Measurements from ENCODE around the gene ABCG2. TPM values are rescaled to one million over a fixed set of nuclear protein-coding genes. Genes with fewer than 3 reads are reported as not detected.

ABCG2 gene
- total and polyA plus RNA-seq, 3 experiments from 2014 or later, result 0.54 to 1.4 (median 0.89) TPM

DNA sequence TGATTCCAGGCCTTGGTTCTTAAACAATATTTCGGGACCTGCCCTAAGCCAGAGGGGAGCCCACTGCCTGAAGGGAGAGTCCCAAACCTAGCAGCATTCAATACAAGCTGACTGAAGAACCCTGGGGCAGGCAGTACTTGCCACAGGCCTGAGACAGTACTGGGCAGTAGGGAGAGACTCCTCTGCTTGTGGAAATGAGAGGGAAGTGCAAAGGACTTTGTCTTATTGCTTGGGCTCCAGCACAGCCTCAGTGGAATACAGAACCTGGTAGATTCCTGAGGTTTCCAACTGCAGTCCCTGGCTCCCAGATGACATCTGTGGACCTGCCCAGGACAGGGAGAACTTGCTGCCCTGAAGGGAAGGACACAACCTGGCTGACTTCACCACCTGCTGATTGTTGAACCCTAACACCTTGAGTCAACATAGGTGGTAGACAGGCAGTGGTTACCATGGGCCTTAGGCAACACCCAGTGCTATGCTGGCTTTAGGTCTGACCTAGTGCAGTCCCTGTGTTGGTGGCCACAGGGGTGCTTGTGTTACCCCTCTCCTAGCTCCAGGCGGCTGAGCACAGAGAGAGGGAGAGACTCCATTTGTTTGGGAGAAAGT is 20.3 kb upstream of the ABCG2 start:
- H3K4me3 Mint-ChIP-seq, result no peak overlapping the region
- H3K27me3 ChIP-seq (ENCODE audit: insufficient read depth, low read length, poor library complexity, severe bottlenecking), result no peaks in the 10 kb centered on the region
- H3K36me3 Mint-ChIP-seq, result peaks cover 0 to 20% (median 0%) of the 10 kb centered on the region in 3 donors
- no peak overlapping the region for H3K4me3 ChIP-seq (ENCODE audit: low read length)
- CTCF ChIA-PET, result interaction anchor here (1.0 kb wide), 1 partner anchor 11 kb away, joined by 3 read pairs; no protein-coding TSS in a partner anchor
- no peak for DNase-seq
- no peaks in the 10 kb centered on the region for H3K9me3 ChIP-seq (ENCODE audit: low read length)
- peaks cover 2 to 6% (median 4%) of the 10 kb centered on the region in 3 donors for H3K4me1 Mint-ChIP-seq
- peaks cover 3 to 9% (median 6%) of the 10 kb centered on the region in 5 donors for H3K9me3 Mint-ChIP-seq
- no peaks in the 10 kb centered on the region for H3K36me3 ChIP-seq (ENCODE audit: insufficient read depth, low read length)
- H3K27ac Mint-ChIP-seq, result no peak overlapping the region
- POLR2A ChIA-PET, result no interaction called here
- no peak overlapping the region for H3K27ac ChIP-seq (ENCODE audit: low read depth, low read length)
- H3K4me1 ChIP-seq (ENCODE audit: insufficient read depth, low read length), result no peaks in the 10 kb centered on the region
- peaks cover 11 to 29% of the 10 kb centered on the region in 2 donors for H3K27me3 Mint-ChIP-seq

DNA sequence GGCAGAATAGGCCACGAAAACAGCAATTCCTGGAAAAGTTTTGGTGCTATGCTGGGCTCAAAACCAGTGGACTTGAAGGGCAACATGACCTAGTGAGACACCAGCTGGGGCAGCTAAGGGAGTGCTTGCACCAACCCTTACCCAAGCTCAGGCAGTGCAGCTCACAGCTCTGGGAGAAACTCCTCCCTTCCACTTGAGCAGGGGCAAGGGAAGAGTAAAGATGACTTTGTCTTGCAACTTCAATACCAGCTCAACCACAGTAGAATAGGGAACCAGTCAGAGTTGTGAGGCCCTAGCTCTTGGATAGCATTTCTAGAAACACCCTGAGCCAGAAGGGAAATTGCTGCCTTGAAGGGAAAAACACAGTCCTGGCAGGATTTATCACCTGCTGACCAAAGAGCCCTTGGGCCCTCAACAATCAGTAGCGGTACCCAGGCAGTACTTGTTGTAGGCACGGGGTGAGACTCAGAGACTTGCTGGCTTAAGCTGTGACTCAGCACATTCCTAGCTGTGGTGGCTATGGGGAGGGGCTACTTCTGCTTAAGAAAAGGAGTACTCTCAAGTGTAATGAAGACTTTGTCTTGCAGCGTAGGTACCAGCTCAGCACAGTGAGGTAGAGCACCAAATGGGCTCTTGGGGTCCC is 19.7 kb upstream of the ABCG2 start:
- CTCF ChIA-PET, result interaction anchor here (1.0 kb wide), 1 partner anchor 10 kb away, joined by 3 read pairs; no protein-coding TSS in a partner anchor

DNA sequence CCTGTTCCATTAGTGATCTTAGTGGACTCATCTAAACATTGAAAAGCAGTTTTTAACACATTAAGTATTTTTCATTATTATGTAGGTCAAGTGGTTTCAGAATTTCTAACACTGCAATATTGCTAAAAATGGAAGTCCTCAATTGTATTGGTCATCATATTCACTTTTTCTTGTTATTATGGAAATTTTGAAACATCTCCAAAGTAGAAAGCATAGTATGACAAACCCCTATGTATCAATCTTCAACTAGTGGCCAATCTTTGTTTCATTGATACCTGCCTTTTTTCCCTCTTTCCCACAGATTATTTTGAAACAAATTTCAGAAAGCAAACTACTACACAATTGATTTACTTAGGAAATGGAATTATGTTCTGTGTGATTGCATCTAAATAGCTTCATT is 14.5 kb upstream of the ABCG2 start:
- DNase-seq, result no peak
- H3K4me3 ChIP-seq (ENCODE audit: low read length), result no peak overlapping the region
- no peaks in the 10 kb centered on the region for H3K9me3 ChIP-seq (ENCODE audit: low read length)
- H3K27ac ChIP-seq (ENCODE audit: low read depth, low read length), result no peak overlapping the region
- no peaks in the 10 kb centered on the region for H3K9me3 Mint-ChIP-seq
- POLR2A ChIA-PET, result no interaction called here
- CTCF ChIA-PET, result no interaction called here
- no peaks in the 10 kb centered on the region for H3K4me1 ChIP-seq (ENCODE audit: insufficient read depth, low read length)
- no peak overlapping the region for H3K4me3 Mint-ChIP-seq
- H3K4me1 Mint-ChIP-seq, result no peaks in the 10 kb centered on the region
- no peaks in the 10 kb centered on the region for H3K27me3 ChIP-seq (ENCODE audit: insufficient read depth, low read length, poor library complexity, severe bottlenecking)
- H3K36me3 ChIP-seq (ENCODE audit: insufficient read depth, low read length), result no peaks in the 10 kb centered on the region
- peaks cover 0 to 7% (median 0%) of the 10 kb centered on the region in 3 donors for H3K36me3 Mint-ChIP-seq
- no peak overlapping the region for H3K27ac Mint-ChIP-seq
- peaks cover 4 to 6% of the 10 kb centered on the region in 2 donors for H3K27me3 Mint-ChIP-seq

More for the DNA sequence above, 19.7 kb upstream of the ABCG2 start:
- Histone ChIP-seq H3K9me3 (ENCODE audit: low read length) (no peaks in the 10 kb centered on the region), H3K27me3 (ENCODE audit: insufficient read depth, low read length, poor library complexity, severe bottlenecking) (no peaks in the 10 kb centered on the region), H3K36me3 (ENCODE audit: insufficient read depth, low read length) (no peaks in the 10 kb centered on the region), H3K27ac (ENCODE audit: low read depth, low read length) (no peak overlapping the region), H3K4me3 (ENCODE audit: low read length) (no peak overlapping the region), H3K4me1 (ENCODE audit: insufficient read depth, low read length) (no peaks in the 10 kb centered on the region)
- peaks cover 0 to 22% (median 0%) of the 10 kb centered on the region in 3 donors for H3K36me3 Mint-ChIP-seq
- H3K4me1 Mint-ChIP-seq, result peaks cover under 1 to 6% (median 4%) of the 10 kb centered on the region in 3 donors
- no peak for DNase-seq
- POLR2A ChIA-PET, result no interaction called here
- no peak overlapping the region for H3K27ac Mint-ChIP-seq
- no peak overlapping the region for H3K4me3 Mint-ChIP-seq
- peaks cover 10 to 29% of the 10 kb centered on the region in 2 donors for H3K27me3 Mint-ChIP-seq
- H3K9me3 Mint-ChIP-seq, result peaks cover 3 to 9% (median 6%) of the 10 kb centered on the region in 5 donors

DNA sequence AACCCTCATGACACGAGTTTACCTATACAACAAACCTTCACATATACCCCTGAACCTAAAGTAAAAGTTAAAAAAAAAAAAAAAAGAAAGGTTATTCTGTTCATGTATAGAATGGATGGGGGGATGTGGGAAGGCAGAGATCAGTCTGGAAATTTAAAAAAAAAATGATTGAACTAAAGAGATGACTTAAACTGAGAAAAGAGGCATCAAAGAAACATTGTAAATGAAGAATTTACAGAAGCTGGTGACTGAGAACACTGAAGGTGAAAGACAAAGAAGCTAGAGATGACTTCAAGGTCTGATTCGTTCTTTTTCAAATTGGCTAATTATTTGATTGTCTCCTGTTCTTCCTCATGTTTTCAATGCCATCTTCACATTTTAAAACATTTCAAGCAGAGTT is 12.8 kb upstream of the ABCG2 start:
- Mint-ChIP-seq H3K36me3 (peaks cover 0 to 7% (median 0%) of the 10 kb centered on the region in 3 donors), H3K4me3 (no peak overlapping the region), H3K27me3 (peaks cover 0 to 3% of the 10 kb centered on the region in 2 donors), H3K27ac (peak overlapping the region in 1 of 8 donors; percentile 67), H3K4me1 (no peaks in the 10 kb centered on the region), H3K9me3 (no peaks in the 10 kb centered on the region)
- Histone ChIP-seq H3K4me1 (ENCODE audit: insufficient read depth, low read length) (no peaks in the 10 kb centered on the region), H3K36me3 (ENCODE audit: insufficient read depth, low read length) (no peaks in the 10 kb centered on the region), H3K27ac (ENCODE audit: low read depth, low read length) (no peak overlapping the region), H3K27me3 (ENCODE audit: insufficient read depth, low read length, poor library complexity, severe bottlenecking) (no peaks in the 10 kb centered on the region), H3K9me3 (ENCODE audit: low read length) (no peaks in the 10 kb centered on the region), H3K4me3 (ENCODE audit: low read length) (no peak overlapping the region)
- ChIA-PET CTCF (no interaction called here), POLR2A (no interaction called here)
- DNase-seq, result no peak

DNA sequence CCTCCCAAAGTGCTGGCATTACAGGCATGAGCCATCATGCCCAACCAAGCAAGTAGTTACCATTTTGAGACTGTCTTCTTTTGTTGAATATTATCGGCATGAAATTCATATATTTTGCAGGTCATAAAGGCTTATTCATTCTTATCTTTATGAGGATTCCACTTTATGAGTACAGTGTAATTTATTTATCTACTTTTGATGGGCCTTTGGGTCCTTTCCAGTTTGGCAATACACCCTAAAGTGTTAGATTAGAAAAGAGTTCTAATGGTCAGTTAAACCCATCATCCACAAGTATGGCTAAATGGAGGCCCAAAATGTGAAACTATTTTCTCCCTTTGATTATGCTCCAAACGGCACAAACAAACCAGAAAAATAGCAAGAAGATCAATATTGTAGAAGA is 10.9 kb upstream of the ABCG2 start:
- peaks cover 0 to 7% (median 0%) of the 10 kb centered on the region in 3 donors for H3K36me3 Mint-ChIP-seq
- H3K9me3 Mint-ChIP-seq, result no peaks in the 10 kb centered on the region
- Histone ChIP-seq H3K4me3 (ENCODE audit: low read length) (no peak overlapping the region), H3K4me1 (ENCODE audit: insufficient read depth, low read length) (no peaks in the 10 kb centered on the region), H3K27me3 (ENCODE audit: insufficient read depth, low read length, poor library complexity, severe bottlenecking) (no peaks in the 10 kb centered on the region), H3K36me3 (ENCODE audit: insufficient read depth, low read length) (no peaks in the 10 kb centered on the region), H3K27ac (ENCODE audit: low read depth, low read length) (no peak overlapping the region), H3K9me3 (ENCODE audit: low read length) (no peaks in the 10 kb centered on the region)
- CTCF ChIA-PET, result no interaction called here
- peaks cover 3% of the 10 kb centered on the region in 2 donors for H3K27me3 Mint-ChIP-seq
- no peak for DNase-seq
- no peaks in the 10 kb centered on the region for H3K4me1 Mint-ChIP-seq
- POLR2A ChIA-PET, result no interaction called here
- no peak overlapping the region for H3K27ac Mint-ChIP-seq
- no peak overlapping the region for H3K4me3 Mint-ChIP-seq

DNA sequence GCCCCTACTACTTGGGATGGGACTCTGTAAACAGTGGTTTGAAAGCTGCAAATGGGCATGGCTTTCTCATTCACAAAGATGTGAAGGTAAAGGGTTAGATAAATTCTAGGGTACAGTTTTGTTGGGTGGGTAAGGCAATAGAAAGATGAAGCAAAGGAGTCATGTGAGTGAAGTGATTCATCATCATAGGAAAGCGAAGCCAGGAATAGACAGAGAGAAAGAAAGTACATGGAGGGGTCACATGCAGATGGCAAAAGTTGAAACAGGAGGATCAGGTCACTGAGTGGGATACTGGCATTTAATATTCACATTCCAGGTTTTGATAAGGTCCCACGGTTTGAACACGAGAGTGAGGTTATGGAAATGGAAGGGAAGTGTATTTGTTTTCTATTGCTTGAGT is 8.2 kb upstream of the ABCG2 start:
- Mint-ChIP-seq H3K9me3 (no peaks in the 10 kb centered on the region), H3K27me3 (peaks cover 3% of the 10 kb centered on the region in 2 donors), H3K27ac (no peak overlapping the region), H3K36me3 (no peaks in the 10 kb centered on the region), H3K4me3 (no peak overlapping the region), H3K4me1 (no peaks in the 10 kb centered on the region)
- DNase-seq, result no peak
- ChIA-PET CTCF (no interaction called here), POLR2A (no interaction called here)
- H3K4me3 ChIP-seq (ENCODE audit: low read length), result no peak overlapping the region
- H3K9me3 ChIP-seq (ENCODE audit: low read length), result no peaks in the 10 kb centered on the region
- H3K4me1 ChIP-seq (ENCODE audit: insufficient read depth, low read length), result no peaks in the 10 kb centered on the region
- no peak overlapping the region for H3K27ac ChIP-seq (ENCODE audit: low read depth, low read length)
- H3K27me3 ChIP-seq (ENCODE audit: insufficient read depth, low read length, poor library complexity, severe bottlenecking), result no peaks in the 10 kb centered on the region
- no peaks in the 10 kb centered on the region for H3K36me3 ChIP-seq (ENCODE audit: insufficient read depth, low read length)

DNA sequence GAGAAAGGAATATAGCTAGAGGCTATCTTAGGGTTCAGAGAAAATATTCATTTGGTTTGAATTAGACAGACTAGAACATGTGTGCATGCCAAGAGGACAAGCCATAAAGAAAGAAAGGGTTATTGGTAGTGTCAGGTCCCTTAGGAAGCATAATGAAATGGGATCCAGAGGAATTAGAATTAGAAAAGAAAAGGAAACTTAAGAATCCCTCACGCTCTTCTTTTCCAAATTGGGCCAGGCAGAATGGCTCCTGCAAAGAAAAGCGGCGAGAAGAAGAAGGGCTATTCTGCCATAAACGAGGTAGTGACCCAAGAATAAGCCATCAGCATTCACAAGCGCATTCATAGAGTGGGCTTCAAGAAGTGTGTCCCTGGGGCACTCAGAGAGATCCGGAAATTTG is 4.9 kb upstream of the ABCG2 start:
- peaks cover 7 to 8% (median 7%) of the 10 kb centered on the region in 3 donors for H3K4me1 Mint-ChIP-seq
- H3K4me1 ChIP-seq (ENCODE audit: insufficient read depth, low read length), result no peaks in the 10 kb centered on the region
- no peak for DNase-seq
- no peak overlapping the region for H3K27ac ChIP-seq (ENCODE audit: low read depth, low read length)
- H3K36me3 ChIP-seq (ENCODE audit: insufficient read depth, low read length), result no peaks in the 10 kb centered on the region
- no peaks in the 10 kb centered on the region for H3K9me3 Mint-ChIP-seq
- H3K36me3 Mint-ChIP-seq, result no peaks in the 10 kb centered on the region
- H3K27me3 ChIP-seq (ENCODE audit: insufficient read depth, low read length, poor library complexity, severe bottlenecking), result no peaks in the 10 kb centered on the region
- H3K9me3 ChIP-seq (ENCODE audit: low read length), result no peaks in the 10 kb centered on the region
- ChIA-PET POLR2A (no interaction called here), CTCF (no interaction called here)
- H3K4me3 ChIP-seq (ENCODE audit: low read length), result no peak overlapping the region
- peaks cover 3 to 10% of the 10 kb centered on the region in 2 donors for H3K27me3 Mint-ChIP-seq
- H3K27ac Mint-ChIP-seq, result no peak overlapping the region
- no peak overlapping the region for H3K4me3 Mint-ChIP-seq

DNA sequence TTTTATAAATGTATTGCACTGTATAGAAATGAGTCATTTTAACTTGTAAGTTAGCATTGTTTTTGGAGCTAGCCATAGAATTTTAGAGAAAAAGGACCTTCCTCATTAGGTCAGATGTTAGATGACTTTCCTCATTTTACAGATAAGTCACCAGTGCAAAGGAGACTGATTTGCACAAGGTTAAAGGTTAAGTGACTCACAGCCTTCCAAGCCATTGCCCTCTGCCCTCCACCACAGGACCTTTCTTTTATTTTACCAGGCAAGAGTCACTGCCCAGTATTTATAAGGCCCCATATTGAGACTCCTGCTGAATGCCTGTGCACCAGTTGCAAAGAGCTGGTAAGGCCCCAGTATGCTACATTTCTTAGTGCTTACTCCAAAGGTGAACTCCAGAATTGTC is 4.2 kb upstream of the ABCG2 start:
- H3K36me3 Mint-ChIP-seq, result no peaks in the 10 kb centered on the region
- H3K27ac Mint-ChIP-seq, result no peak overlapping the region
- Histone ChIP-seq H3K4me3 (ENCODE audit: low read length) (no peak overlapping the region), H3K27ac (ENCODE audit: low read depth, low read length) (no peak overlapping the region), H3K4me1 (ENCODE audit: insufficient read depth, low read length) (no peaks in the 10 kb centered on the region), H3K36me3 (ENCODE audit: insufficient read depth, low read length) (no peaks in the 10 kb centered on the region), H3K9me3 (ENCODE audit: low read length) (no peaks in the 10 kb centered on the region), H3K27me3 (ENCODE audit: insufficient read depth, low read length, poor library complexity, severe bottlenecking) (no peaks in the 10 kb centered on the region)
- H3K9me3 Mint-ChIP-seq, result no peaks in the 10 kb centered on the region
- peaks cover 3 to 17% of the 10 kb centered on the region in 2 donors for H3K27me3 Mint-ChIP-seq
- ChIA-PET POLR2A (no interaction called here), CTCF (no interaction called here)
- peaks cover 10 to 15% (median 14%) of the 10 kb centered on the region in 3 donors for H3K4me1 Mint-ChIP-seq
- no peak overlapping the region for H3K4me3 Mint-ChIP-seq
- no peak for DNase-seq

Measured in CD8-positive, alpha-beta memory T cell (primary cell).